Activated effector memory CD4-positive, alpha-beta T cell treated with anti-CD3 and anti-CD28 coated beads, Interleukin-2, amount 50 U/mL, for 16 hours (primary cell): ENCODE data around the gene ADAM8.
"Not testable (repeated sequence)": the region's sequence is repeated elsewhere in the genome, so short reads cannot be mapped to it uniquely, and the experiment has no call there.

Experiments
- DNase-seq: peaks from one replicate; pipeline ENCODE4 v3.0.0-alpha.2; 2020

The ADAM8 gene

GRCh38 chr10:133276435-133277201 is at the start of gene ADAM8:
TSS of gene ADAM8 (minus strand) at chr10:133276868. CDS start at chr10:133276817, 51 bp downstream.
- DNase-seq, result peak; percentile 89

DNA sequence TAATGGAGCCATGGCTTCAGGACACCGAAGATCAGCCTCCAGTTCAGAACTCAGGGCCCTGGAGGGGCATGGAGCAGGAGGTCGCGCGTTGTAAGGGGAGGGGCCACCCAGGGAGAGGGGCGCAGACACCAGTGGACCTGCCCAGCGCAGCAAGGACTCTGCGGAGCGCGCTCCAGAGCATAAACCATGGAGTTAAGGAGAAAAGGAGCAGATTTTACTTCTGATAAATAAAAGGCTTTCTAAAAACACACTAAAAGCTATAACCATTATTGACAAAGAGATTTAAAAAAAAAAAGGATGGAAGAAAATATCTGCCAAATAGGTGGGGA is 49.5 kb upstream of the ADAM8 start:
- DNase-seq, result no peak

DNA sequence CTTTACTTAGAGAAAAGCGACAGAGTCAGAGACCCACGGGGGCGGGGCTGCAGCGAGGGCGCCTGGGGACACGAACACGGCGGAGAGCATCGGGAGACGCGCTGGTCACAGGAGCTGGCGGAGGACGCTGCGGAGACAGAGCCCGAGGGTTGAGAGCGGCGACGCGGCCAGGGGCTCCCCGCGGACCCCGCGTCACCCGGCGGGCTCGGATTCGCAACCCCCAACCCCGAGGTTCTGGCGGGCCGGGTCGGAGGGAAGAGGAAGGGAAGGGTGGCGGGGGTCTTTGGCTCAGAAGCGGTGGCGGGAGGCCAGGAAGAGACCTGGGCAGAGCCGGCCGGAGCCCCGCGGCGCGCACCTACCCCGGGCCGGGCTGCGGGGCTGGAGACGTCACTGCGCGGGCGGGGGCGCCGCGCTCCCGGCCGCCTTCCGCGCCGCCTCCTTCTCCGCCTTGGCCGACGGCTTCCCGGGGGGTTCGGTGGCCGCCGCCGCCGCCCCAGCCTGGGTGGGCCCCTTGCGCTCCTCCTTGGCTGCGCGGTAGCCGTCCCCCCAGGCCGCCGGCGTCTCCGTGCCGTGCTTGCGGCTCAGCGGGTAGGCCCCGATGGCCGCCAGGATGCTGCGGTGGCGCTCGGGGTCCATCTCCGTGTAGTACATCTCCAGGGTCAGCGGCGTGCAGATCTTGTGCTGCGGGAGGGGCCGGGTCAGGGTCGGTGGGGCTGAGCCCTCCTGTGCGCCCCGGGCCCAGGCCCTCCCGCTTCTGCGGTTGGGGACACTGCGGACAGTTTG is 49.0 kb upstream of the ADAM8 start:
- DNase-seq, result no peak

DNA sequence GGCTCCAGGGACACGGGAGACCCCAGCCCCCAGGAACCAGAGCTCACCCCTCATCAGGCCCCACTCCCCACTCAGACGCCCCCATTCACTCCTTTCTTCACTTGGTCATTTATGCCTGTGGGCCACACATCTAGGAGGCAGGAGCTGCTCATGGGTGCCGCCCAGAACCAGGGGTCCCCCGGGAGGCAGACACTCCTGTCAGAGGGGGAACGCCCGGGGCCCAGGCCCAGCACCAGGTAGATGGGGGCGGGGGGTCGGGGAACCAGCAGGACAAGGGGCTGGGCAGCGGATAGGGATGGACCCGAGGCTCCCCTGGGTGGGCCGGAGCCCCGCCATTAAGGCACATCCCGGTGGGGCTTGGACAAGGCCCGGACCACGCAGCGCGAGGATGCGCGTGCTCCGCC is 48.2 kb upstream of the ADAM8 start:
- no peak for DNase-seq

- DNase-seq, result peak; percentile 83
Observed at GRCh38 chr10:133324198-133324792, 47.6 kb upstream of the ADAM8 start.

DNA sequence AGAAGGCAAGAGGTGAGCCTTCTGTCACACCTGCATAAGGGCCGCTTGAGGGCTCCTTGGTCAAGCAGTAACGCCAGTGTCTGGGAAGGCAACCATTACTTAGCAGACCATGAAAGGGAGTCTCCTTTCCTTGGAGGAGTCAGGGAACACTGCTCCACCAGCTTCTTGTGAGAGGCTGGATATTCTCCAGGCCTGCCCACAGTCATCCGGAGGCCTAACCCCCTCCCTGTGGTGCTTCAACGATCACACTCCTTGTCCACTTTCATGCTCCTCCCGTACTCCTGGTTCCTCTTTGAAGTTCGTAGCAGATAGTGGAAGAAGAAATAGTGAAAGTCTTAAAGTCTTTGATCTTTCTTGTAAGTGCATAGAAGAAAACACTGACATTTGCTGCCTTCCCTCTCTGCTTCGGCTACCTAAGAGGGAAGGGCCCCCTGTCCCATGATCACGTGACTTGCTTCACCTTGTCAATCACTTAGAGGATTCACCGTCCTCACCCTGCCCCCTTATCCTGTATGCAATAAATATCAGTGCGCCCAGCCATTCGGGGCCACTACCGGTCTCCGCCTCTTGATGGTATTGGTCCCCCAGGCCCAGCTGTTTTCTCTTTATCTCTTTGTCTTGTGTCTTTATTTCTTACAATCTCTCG is 45.5 kb upstream of the ADAM8 start:
- DNase-seq, result not testable (repeated sequence)

DNA sequence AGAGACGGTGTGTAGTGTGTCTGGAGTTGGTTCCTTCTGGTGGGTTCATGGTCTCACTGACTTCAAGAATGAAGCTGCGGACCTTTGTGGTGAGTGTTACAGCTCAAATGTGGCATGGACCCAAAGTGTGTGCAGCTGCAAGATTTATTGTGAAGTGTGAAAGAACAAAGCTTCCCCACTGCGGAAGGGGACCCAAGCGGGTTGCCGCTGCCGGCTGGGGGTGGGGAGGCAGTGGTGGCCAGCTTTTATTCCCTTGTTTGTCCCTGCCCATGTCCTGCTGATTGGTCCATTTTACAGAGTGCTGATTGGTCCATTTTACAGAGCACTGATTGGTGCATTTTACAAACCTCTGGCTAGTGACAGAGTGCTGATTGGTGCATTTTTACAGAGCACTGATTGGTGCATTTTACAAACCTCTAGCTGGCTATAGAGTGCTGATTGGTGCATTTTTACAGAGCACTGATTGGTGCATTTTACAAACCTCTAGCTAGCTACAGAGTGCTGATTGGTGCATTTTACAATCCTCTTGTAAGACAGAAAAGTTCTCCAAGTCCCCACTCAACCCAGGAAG is 44.3 kb upstream of the ADAM8 start:
- DNase-seq, result not testable (repeated sequence)

DNA sequence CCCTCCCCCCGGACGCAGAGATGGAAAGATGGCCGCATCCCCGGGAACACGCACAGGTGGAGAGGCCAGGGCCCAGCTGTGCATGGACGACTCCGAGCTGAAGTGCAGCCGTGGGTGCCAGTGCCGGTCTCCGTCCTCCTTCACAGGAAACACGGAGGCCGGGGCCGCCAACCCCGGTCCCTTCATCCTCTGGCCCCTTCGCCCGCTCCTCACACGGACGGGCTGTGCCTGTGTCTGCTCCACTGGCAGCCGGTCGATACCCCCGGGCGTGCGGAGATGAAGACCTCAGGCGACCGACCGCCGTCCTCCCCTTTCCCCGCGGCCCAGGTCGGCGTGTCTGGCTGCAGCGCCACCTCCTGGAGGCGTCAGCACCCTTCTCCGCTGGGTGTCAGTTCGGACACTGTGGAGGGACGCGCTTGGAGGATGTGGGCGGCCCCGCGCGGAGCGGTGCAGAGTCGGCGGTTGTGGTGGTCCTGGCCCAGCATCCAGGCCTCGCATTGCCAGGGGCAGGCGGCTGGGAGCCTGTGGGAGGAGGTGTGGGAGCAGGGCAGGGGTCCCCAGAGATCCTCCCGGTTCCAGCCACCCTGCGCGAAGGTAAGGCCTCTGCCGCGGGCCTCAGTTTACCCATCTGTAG is 41.9 kb upstream of the ADAM8 start:
- peak; percentile 89 for DNase-seq

- DNase-seq, result no peak
Observed at GRCh38 chr10:133316732-133317131, 40.1 kb upstream of the ADAM8 start.

GRCh38 chr10:133316266-133316665 is 39.6 kb upstream of the ADAM8 start:
- DNase-seq, result no peak

DNA sequence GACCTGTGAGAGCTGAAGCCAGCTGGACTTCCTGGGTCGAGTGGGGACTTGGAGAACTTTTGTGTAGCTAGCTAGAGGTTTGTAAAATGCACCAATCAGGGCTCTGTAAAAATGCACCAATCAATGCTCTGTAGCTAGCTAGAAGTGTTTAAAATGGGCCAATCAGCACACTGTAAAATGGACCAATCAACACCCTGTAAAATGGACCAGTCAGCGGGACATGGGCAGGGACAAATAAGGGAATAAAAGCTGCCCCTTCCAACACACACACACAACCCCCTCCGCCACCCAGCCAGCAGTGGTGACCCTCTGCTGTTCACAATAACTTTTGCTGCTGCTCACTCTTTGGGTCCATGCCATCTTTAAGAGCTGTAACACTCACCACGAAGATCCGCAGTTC is 39.2 kb upstream of the ADAM8 start:
- DNase-seq, result no peak

- no peak for DNase-seq
Observed at GRCh38 chr10:133314911-133315310, 38.2 kb upstream of the ADAM8 start.

DNA sequence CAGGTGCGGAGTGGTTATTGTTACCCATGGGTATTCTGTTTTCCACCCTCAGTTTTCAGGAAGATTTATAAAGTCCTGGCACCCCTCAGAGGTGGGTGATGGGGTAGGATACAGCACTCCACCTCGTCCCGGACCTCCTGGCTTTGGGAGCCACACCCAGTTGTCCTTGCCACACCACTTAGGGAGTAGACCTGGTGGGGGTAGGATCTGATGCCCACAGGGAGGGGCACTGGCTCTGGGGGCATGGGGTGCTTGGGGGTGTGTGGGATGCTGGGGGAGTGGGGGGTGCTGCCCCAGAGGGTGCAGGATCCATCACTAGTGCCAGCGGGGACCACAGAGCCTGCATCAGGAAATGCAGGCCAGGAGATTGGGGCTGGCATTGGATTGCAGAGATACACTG is 36.5 kb upstream of the ADAM8 start:
- no peak for DNase-seq

- no peak for DNase-seq
Observed at GRCh38 chr10:133312769-133313145, 36.1 kb upstream of the ADAM8 start.

GRCh38 chr10:133312016-133312768 is 35.5 kb upstream of the ADAM8 start:
- DNase-seq, result no peak

DNA sequence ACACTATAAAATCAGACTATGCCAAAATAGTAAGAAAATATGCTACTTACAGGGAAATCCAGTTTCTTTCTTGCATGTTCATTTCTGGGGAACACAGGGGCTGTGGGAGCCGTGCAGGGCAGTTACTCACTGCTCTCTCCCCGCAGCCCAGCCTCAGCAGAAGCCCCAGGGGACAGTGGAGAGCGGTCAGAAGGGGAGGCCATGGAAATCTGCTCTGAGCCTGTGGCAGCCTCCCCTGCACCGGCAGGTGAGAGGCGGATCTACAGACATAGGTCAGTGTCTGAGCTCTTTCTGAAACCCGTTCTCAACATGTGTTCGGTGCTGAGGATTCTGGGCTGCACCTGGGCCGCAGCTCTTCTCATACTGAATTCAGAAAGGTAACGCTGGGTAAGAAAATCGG is 34.9 kb upstream of the ADAM8 start:
- no peak for DNase-seq

- DNase-seq, result no peak
Observed at GRCh38 chr10:133310789-133311188, 34.1 kb upstream of the ADAM8 start.

DNA sequence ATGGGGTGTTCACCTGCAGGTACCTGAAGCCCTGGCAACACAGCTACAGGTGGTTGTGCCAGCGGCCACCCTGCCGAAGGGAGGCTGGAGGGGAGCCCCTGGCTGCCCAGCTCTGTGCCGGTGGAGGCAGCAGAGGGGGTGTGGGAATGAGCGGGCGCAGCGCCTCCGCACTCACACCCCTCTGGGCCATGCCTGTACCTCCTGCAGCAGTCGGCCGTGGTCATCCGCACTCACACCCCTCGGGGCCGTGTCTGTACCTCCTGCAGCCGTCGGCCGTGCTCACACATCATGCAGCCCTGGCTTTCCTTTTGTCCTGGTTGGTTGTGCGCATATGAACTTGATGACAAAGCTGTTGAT is 33.7 kb upstream of the ADAM8 start:
- DNase-seq, result no peak

DNA sequence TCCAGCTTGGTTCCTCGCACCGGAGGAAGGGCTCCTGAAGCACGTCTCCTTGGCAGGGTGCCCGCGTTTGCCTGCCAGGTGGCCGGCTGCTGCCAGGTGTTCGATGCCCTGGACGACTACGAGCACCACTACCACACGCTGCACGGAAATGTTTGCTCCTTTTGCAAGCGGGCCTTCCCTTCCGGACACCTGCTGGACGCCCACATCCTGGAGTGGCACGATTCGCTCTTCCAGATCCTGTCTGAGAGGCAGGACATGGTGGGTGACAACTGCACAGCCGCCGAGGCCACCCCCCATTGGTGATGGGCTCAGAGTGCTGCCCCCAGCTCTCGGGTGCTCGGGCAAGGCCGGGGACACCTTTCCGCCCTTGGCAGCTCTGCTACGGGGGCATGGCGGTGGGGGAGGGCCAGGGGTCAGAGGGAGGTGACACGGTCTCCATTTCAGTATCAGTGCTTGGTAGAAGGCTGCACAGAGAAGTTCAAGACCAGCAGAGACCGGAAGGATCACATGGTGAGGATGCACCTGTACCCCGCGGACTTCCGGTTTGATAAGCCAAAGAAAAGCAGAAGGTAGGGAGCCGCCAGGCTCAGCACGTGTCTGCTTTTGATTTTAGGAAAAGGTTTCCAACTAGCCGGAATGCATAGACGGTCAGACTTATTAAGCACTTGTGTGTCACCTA is 33.2 kb upstream of the ADAM8 start:
- DNase-seq, result no peak

GRCh38 chr10:133309100-133309719 is 32.5 kb upstream of the ADAM8 start:
- peak; percentile 96 for DNase-seq
